ENCODE measurements around the gene GRIP1. TPM values are rescaled to one million over a fixed set of nuclear protein-coding genes. Genes with fewer than 3 reads are reported as not detected.

GRIP1 gene
- total and polyA plus RNA-seq, 2 experiments from 2014 or later, result 5.1 to 13.7 TPM

DNA sequence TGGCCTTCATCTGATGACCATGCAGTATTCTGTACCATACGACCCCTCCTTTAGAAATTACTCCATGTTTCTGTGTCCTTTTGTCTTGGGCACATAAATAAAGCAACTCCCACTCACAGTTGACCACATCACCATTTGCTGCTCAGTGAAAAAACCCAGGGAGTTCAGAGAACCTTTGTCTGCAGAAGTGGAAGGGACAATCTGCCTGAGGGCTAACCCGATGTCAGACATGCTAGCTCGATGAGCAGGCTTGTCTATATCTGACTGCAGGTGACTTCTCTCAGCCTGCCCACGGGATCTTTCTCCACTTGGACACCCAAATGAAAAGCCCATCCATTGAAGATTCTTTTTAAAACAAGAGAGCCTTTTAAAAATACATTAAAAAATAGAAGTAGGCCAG lies 45.7 kb upstream of the GRIP1 start (continued):
- no peak for TF ChIP-seq ZNF114 (CRISPR knock-in tag; IDR thresholded peaks at IDR 0.05)

DNA sequence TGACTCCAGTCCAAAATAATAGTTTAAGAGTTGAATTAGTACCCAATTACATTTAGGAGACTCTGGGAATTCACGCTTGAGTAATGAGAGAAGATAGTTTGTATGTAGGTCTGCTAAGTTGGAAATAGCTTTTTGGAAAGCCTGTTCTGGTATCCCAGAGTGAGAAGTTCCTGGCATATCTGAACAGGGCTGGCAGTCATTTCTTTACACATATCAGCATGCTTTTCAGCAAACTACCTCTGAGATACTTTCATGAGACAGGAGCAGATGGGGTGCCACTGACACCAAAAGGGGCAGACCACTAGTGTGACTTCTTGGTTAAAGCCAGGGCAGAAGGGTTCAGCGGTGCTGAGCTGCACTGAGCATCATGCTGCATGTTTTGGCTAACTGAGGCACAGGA lies 45.1 kb upstream of the GRIP1 start:
- H3K36me3 ChIP-seq (ENCODE audit: insufficient read depth), result no peaks in the 10 kb centered on the region
- no peaks in the 10 kb centered on the region for H3K4me1 ChIP-seq (ENCODE audit: insufficient read depth)
- no peak overlapping the region for H2AFZ ChIP-seq
- no peaks in the 10 kb centered on the region for H3K9me2 ChIP-seq (ENCODE audit: insufficient read depth)
- H3K4me3 ChIP-seq, result no peak overlapping the region
- H3K27me3 Mint-ChIP-seq (ENCODE audit: insufficient read depth, low read depth, poor library complexity), result no peaks in the 10 kb centered on the region
- H3K4me2 ChIP-seq, result no peak overlapping the region
- H4K20me1 ChIP-seq (replicated peaks; ENCODE audit: insufficient read depth), result no peaks in the 10 kb centered on the region
- no peak overlapping the region for H3K4me3 Mint-ChIP-seq
- no peaks in the 10 kb centered on the region for H3K9me3 Mint-ChIP-seq
- no peak for ATAC-seq
- H3K36me3 Mint-ChIP-seq (ENCODE audit: low read depth), result no peaks in the 10 kb centered on the region
- no peaks in the 10 kb centered on the region for H3F3A ChIP-seq (replicated peaks; ENCODE audit: low read depth)
- H3K27ac Mint-ChIP-seq, result no peak overlapping the region
- H3K27me3 ChIP-seq (ENCODE audit: insufficient read depth), result no peaks in the 10 kb centered on the region
- H3K79me2 ChIP-seq (replicated peaks; ENCODE audit: insufficient read depth), result no peaks in the 10 kb centered on the region
- no peak for DNase-seq (ENCODE audit: low spot score)
- no peak overlapping the region for H3K27ac ChIP-seq (ENCODE audit: low read depth)
- H3K4me1 Mint-ChIP-seq, result no peaks in the 10 kb centered on the region
- TF ChIP-seq, protein P1, sequence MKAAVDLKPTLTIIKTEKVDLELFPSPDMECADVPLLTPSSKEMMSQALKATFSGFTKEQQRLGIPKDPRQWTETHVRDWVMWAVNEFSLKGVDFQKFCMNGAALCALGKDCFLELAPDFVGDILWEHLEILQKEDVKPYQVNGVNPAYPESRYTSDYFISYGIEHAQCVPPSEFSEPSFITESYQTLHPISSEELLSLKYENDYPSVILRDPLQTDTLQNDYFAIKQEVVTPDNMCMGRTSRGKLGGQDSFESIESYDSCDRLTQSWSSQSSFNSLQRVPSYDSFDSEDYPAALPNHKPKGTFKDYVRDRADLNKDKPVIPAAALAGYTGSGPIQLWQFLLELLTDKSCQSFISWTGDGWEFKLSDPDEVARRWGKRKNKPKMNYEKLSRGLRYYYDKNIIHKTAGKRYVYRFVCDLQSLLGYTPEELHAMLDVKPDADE (IDR thresholded peaks at IDR 0.05), result no peak
- TF ChIP-seq STAT1 (IDR thresholded peaks at IDR 0.05; ENCODE audit: unreplicated experiment), result no peak
- no peak for TF ChIP-seq EZH2 (IDR thresholded peaks at IDR 0.05; ENCODE audit: low read depth, unreplicated experiment)
- no peak for TF ChIP-seq NANOG (IDR thresholded peaks at IDR 0.05; ENCODE audit: borderline replicate concordance)
- no peak for TF ChIP-seq ZNF114 (CRISPR knock-in tag; IDR thresholded peaks at IDR 0.05)
- TF ChIP-seq, protein P2, sequence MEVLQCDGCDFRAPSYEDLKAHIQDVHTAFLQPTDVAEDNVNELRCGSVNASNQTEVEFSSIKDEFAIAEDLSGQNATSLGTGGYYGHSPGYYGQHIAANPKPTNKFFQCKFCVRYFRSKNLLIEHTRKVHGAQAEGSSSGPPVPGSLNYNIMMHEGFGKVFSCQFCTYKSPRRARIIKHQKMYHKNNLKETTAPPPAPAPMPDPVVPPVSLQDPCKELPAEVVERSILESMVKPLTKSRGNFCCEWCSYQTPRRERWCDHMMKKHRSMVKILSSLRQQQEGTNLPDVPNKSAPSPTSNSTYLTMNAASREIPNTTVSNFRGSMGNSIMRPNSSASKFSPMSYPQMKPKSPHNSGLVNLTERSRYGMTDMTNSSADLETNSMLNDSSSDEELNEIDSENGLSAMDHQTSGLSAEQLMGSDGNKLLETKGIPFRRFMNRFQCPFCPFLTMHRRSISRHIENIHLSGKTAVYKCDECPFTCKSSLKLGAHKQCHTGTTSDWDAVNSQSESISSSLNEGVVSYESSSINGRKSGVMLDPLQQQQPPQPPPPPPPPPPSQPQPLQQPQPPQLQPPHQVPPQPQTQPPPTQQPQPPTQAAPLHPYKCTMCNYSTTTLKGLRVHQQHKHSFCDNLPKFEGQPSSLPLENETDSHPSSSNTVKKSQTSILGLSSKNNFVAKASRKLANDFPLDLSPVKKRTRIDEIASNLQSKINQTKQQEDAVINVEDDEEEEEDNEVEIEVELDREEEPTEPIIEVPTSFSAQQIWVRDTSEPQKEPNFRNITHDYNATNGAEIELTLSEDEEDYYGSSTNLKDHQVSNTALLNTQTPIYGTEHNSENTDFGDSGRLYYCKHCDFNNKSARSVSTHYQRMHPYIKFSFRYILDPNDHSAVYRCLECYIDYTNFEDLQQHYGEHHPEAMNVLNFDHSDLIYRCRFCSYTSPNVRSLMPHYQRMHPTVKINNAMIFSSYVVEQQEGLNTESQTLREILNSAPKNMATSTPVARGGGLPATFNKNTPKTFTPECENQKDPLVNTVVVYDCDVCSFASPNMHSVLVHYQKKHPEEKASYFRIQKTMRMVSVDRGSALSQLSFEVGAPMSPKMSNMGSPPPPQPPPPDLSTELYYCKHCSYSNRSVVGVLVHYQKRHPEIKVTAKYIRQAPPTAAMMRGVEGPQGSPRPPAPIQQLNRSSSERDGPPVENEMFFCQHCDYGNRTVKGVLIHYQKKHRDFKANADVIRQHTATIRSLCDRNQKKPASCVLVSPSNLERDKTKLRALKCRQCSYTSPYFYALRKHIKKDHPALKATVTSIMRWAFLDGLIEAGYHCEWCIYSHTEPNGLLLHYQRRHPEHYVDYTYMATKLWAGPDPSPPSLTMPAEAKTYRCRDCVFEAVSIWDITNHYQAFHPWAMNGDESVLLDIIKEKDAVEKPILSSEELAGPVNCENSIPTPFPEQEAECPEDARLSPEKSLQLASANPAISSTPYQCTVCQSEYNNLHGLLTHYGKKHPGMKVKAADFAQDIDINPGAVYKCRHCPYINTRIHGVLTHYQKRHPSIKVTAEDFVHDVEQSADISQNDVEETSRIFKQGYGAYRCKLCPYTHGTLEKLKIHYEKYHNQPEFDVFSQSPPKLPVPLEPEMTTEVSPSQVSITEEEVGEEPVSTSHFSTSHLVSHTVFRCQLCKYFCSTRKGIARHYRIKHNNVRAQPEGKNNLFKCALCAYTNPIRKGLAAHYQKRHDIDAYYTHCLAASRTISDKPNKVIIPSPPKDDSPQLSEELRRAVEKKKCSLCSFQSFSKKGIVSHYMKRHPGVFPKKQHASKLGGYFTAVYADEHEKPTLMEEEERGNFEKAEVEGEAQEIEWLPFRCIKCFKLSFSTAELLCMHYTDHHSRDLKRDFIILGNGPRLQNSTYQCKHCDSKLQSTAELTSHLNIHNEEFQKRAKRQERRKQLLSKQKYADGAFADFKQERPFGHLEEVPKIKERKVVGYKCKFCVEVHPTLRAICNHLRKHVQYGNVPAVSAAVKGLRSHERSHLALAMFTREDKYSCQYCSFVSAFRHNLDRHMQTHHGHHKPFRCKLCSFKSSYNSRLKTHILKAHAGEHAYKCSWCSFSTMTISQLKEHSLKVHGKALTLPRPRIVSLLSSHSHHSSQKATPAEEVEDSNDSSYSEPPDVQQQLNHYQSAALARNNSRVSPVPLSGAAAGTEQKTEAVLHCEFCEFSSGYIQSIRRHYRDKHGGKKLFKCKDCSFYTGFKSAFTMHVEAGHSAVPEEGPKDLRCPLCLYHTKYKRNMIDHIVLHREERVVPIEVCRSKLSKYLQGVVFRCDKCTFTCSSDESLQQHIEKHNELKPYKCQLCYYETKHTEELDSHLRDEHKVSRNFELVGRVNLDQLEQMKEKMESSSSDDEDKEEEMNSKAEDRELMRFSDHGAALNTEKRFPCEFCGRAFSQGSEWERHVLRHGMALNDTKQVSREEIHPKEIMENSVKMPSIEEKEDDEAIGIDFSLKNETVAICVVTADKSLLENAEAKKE (CRISPR knock-in tag; IDR thresholded peaks at IDR 0.05), result no peak
- no peak for TF ChIP-seq JUNB (IDR thresholded peaks at IDR 0.05; ENCODE audit: unreplicated experiment)
- TF ChIP-seq POLR2AphosphoS5 (IDR thresholded peaks at IDR 0.05; ENCODE audit: low read depth), result no peak
- TF ChIP-seq, protein P3, sequence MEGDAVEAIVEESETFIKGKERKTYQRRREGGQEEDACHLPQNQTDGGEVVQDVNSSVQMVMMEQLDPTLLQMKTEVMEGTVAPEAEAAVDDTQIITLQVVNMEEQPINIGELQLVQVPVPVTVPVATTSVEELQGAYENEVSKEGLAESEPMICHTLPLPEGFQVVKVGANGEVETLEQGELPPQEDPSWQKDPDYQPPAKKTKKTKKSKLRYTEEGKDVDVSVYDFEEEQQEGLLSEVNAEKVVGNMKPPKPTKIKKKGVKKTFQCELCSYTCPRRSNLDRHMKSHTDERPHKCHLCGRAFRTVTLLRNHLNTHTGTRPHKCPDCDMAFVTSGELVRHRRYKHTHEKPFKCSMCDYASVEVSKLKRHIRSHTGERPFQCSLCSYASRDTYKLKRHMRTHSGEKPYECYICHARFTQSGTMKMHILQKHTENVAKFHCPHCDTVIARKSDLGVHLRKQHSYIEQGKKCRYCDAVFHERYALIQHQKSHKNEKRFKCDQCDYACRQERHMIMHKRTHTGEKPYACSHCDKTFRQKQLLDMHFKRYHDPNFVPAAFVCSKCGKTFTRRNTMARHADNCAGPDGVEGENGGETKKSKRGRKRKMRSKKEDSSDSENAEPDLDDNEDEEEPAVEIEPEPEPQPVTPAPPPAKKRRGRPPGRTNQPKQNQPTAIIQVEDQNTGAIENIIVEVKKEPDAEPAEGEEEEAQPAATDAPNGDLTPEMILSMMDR (conservative IDR thresholded peaks at IDR 0.05; ENCODE audit: low read depth in 2 of 2), result no peak
- TF ChIP-seq, protein P4, sequence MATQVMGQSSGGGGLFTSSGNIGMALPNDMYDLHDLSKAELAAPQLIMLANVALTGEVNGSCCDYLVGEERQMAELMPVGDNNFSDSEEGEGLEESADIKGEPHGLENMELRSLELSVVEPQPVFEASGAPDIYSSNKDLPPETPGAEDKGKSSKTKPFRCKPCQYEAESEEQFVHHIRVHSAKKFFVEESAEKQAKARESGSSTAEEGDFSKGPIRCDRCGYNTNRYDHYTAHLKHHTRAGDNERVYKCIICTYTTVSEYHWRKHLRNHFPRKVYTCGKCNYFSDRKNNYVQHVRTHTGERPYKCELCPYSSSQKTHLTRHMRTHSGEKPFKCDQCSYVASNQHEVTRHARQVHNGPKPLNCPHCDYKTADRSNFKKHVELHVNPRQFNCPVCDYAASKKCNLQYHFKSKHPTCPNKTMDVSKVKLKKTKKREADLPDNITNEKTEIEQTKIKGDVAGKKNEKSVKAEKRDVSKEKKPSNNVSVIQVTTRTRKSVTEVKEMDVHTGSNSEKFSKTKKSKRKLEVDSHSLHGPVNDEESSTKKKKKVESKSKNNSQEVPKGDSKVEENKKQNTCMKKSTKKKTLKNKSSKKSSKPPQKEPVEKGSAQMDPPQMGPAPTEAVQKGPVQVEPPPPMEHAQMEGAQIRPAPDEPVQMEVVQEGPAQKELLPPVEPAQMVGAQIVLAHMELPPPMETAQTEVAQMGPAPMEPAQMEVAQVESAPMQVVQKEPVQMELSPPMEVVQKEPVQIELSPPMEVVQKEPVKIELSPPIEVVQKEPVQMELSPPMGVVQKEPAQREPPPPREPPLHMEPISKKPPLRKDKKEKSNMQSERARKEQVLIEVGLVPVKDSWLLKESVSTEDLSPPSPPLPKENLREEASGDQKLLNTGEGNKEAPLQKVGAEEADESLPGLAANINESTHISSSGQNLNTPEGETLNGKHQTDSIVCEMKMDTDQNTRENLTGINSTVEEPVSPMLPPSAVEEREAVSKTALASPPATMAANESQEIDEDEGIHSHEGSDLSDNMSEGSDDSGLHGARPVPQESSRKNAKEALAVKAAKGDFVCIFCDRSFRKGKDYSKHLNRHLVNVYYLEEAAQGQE (IDR thresholded peaks at IDR 0.05; ENCODE audit: unreplicated experiment), result no peak
- no peak for TF ChIP-seq EZH2phosphoT487 (IDR thresholded peaks at IDR 0.05; ENCODE audit: unreplicated experiment)
